Peyer's patch (tissue), 4 donors: Measurements from ENCODE around the gene EMC1. TPM values are rescaled to one million over a fixed set of nuclear protein-coding genes. Genes with fewer than 3 reads are reported as not detected.
"Not testable (repeated sequence)": the region's sequence is repeated elsewhere in the genome, so short reads cannot be mapped to it uniquely, and the experiment has no call there.

Source experiments
- DNase-seq, 3 donors: peaks; one replicate each; pipeline ENCODE4 v3.0.0-alpha.2; 2017 to 2019
- H3K27ac ChIP-seq, 4 donors: fragments of 200-600 bp; sonication (generic); one replicate each; pipeline ENCODE4 v1.5.1; 2016 to 2019
- H3K27me3 ChIP-seq, 2 donors: fragments of 200-600 bp; sonication (generic); one replicate each; pipeline ENCODE4 v1.5.1; 2019
- H3K36me3 ChIP-seq, 3 donors: fragments of 200-600 bp; sonication (generic); one replicate each; pipeline ENCODE4 v1.5.1; 2016 to 2019
- H3K4me1 ChIP-seq, 4 donors: fragments of 200-600 bp; sonication (generic); one replicate each; pipeline ENCODE4 v1.5.1; 2016 to 2019
- H3K4me3 ChIP-seq, 4 donors: fragments of 200-600 bp; sonication (generic); 1 replicate in 3 of 4; 2 replicates in 1 of 4; pipeline ENCODE4 v1.5.1; 2016 to 2019; ENCODE audit warnings: mild to moderate bottlenecking in 1 of 4
- H3K9me3 ChIP-seq, 4 donors: fragments of 200-600 bp; sonication (generic); one replicate each; pipeline ENCODE4 v1.5.1; 2016 to 2019; ENCODE audit warnings: mild to moderate bottlenecking in 1 of 4
- POLR2A ChIP-seq, 2 donors: fragments of 450-650 bp; IDR thresholded peaks; one replicate each; pipeline ENCODE4 v1.5.1; 2017; ENCODE audit warnings: antibody characterized with exemption in 2 of 2, mild to moderate bottlenecking in 2 of 2, moderate library complexity in 2 of 2
- total RNA-seq, 4 donors: library from RNA; depleted of rRNA; stranded (reverse); fragments of >200 nt; gene quantifications; one replicate each; pipeline ENCODE4 v1.1.0, GENCODE V29; 2016
- TF ChIP-seq, protein P1 (sequence below), 6 experiments: fragments of 450-650 bp in 4 of 6; fragments of 200-600 bp in 2 of 6; sonication (generic) in 1 of 6; IDR thresholded peaks; one replicate each; pipeline ENCODE4 v1.5.1; 2017 to 2019; ENCODE audit warnings: antibody characterized with exemption in 6 of 6, mild to moderate bottlenecking in 3 of 6, moderate library complexity in 1 of 6

EMC1 gene
- total RNA-seq, 4 donors from 2014 or later, result 28.0 to 71.0 (median 37.0) TPM

- H3K27ac ChIP-seq, result no peak overlapping the region
- peaks cover 0 to 60% (median 0%) of the 10 kb centered on the region in 3 donors for H3K36me3 ChIP-seq
- no peak for TF ChIP-seq POLR2A (IDR thresholded peaks at IDR 0.05)
- TF ChIP-seq, protein P1, sequence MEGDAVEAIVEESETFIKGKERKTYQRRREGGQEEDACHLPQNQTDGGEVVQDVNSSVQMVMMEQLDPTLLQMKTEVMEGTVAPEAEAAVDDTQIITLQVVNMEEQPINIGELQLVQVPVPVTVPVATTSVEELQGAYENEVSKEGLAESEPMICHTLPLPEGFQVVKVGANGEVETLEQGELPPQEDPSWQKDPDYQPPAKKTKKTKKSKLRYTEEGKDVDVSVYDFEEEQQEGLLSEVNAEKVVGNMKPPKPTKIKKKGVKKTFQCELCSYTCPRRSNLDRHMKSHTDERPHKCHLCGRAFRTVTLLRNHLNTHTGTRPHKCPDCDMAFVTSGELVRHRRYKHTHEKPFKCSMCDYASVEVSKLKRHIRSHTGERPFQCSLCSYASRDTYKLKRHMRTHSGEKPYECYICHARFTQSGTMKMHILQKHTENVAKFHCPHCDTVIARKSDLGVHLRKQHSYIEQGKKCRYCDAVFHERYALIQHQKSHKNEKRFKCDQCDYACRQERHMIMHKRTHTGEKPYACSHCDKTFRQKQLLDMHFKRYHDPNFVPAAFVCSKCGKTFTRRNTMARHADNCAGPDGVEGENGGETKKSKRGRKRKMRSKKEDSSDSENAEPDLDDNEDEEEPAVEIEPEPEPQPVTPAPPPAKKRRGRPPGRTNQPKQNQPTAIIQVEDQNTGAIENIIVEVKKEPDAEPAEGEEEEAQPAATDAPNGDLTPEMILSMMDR (IDR thresholded peaks at IDR 0.05), result no peak
- no peak overlapping the region for H3K4me3 ChIP-seq
- H3K4me1 ChIP-seq, result no peaks in the 10 kb centered on the region
- no peak for DNase-seq
- H3K27me3 ChIP-seq, result no peaks in the 10 kb centered on the region
- no peaks in the 10 kb centered on the region for H3K9me3 ChIP-seq
Observed at GRCh38 chr1:19262047-19262446, 10.7 kb upstream of the EMC1 start.

DNA sequence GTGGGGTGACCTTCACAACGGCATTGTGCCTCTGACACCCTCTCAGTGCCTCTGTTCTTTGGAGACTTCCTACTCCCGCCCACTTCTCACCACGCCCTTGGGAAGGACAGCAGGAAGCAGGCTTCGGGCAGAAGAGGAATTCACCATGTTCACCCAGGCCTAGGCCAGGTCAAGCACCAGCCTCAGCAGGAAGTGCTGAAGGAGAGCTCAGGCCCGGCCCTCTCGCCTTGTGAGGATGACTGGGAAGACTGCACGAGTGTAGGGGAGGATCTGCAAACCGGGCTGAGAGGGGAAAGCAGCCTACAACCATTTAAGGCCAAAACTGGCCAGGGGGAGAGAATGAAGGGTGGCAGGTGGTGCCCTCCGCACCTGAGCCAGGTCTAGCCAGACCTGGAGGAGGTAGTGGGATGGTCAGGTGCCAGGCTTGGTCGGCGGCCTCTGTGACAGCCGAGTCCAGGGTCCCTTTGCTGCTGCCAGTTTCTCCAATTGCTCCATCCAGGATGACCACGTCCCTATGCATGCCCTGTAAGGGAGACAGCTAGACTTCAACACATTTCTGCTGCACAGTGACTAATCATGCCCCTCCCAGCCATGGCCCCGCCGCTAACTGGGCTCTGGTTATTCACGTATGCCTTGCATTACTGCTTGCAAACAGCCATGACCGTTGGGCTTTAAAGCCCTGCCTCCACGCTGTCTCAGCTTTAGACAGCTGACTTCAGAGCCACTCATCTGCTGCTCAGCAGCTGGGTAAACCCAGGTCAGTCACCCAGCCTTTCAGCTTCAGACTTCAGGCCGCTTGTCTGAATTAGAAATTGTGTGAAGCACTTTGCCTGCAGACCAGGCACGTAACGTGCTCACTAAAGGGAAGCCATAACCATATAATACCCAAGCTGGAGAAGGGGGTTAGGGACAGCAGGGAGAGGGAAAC lies 9.2 kb upstream of the EMC1 start:
- no peak for DNase-seq
- H3K27ac ChIP-seq, result peak overlapping the region in 1 of 4 donors; percentile 43
- no peaks in the 10 kb centered on the region for H3K27me3 ChIP-seq
- TF ChIP-seq POLR2A (IDR thresholded peaks at IDR 0.05), result no peak
- TF ChIP-seq, protein P1 (IDR thresholded peaks at IDR 0.05), result no peak
- no peaks in the 10 kb centered on the region for H3K9me3 ChIP-seq
- H3K4me1 ChIP-seq, result no peaks in the 10 kb centered on the region
- H3K36me3 ChIP-seq, result peaks cover 0 to 68% (median 0%) of the 10 kb centered on the region in 3 donors
- no peak overlapping the region for H3K4me3 ChIP-seq

DNA sequence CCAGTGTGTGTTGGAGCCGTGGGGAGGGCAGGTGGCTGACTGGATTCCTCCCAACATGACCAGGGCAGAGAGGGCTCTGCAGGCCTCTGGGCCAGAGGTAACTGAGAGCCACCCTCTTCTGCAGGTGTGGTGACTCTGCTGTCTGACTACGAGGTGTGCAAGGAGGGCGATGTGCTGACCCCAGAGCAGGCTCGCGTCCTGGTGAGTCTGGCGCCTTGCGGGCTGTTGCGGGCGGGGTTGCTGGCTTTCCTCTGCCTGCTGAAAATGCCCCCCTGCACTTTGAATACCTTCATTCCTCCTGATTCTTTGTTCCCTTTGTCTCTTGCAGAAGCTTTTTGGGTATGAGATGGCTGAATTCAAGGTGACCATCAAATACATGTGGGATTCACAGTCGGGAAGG lies 7.0 kb upstream of the EMC1 start:
- Histone ChIP-seq H3K9me3 (no peaks in the 10 kb centered on the region), H3K36me3 (peaks cover 0 to 70% (median 0%) of the 10 kb centered on the region in 3 donors), H3K4me1 (peaks cover 0 to 8% (median 0%) of the 10 kb centered on the region in 4 donors), H3K27me3 (no peaks in the 10 kb centered on the region), H3K27ac (no peak overlapping the region), H3K4me3 (no peak overlapping the region)
- TF ChIP-seq, protein P1 (IDR thresholded peaks at IDR 0.05), result no peak
- no peak for TF ChIP-seq POLR2A (IDR thresholded peaks at IDR 0.05)
- no peak for DNase-seq

DNA sequence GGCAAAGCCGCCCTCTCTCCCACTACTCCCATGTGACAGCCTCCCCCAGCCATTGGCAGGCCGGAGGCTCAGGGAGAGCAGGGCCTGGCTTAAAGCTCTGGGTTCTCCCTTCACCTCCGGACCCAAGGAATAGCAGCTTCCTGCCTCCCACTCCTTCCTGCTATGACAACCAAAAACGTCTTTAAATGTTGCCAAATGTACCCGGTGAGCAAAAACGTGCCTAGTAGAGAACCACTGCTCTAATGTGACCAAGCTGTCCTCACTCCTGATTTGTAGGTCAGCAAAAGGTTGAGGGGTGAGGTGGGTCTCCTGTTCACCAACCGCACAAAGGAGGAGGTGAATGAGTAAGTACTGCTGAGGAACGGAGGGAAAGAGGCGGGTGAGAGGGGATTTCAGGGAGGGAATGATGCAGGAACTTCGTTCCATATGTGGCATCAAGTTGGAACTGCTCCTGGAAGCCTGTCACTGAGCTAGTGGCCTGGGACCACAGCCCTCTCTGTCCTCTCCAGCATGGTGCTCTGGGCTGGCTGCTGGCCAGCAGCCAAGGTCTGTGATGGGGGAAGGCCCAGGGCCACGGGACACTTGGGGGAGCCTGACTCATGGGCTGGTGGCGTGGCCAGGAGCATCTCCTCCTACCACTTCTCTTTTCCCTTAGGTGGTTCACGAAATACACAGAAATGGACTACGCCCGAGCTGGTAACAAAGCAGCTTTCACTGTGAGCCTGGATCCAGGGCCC lies 6.0 kb upstream of the EMC1 start:
- no peak for DNase-seq
- no peaks in the 10 kb centered on the region for H3K27me3 ChIP-seq
- peaks cover 0 to 63% (median 0%) of the 10 kb centered on the region in 3 donors for H3K36me3 ChIP-seq
- H3K9me3 ChIP-seq, result no peaks in the 10 kb centered on the region
- no peak overlapping the region for H3K4me3 ChIP-seq
- H3K27ac ChIP-seq, result no peak overlapping the region
- peaks cover 0 to 18% (median 4%) of the 10 kb centered on the region in 4 donors for H3K4me1 ChIP-seq
- TF ChIP-seq, protein P1 (IDR thresholded peaks at IDR 0.05), result no peak
- TF ChIP-seq POLR2A (IDR thresholded peaks at IDR 0.05), result no peak

- H3K27ac ChIP-seq, H3K27me3 ChIP-seq, H3K9me3 ChIP-seq, DNase-seq, H3K4me3 ChIP-seq: not testable (repeated sequence)
- H3K36me3 ChIP-seq, result peaks cover 0 to 58% (median 0%) of the 10 kb centered on the region in 3 donors
- peaks cover 0 to 22% (median 6%) of the 10 kb centered on the region in 4 donors for H3K4me1 ChIP-seq
Observed at GRCh38 chr1:19256301-19256700, 5.0 kb upstream of the EMC1 start.

DNA sequence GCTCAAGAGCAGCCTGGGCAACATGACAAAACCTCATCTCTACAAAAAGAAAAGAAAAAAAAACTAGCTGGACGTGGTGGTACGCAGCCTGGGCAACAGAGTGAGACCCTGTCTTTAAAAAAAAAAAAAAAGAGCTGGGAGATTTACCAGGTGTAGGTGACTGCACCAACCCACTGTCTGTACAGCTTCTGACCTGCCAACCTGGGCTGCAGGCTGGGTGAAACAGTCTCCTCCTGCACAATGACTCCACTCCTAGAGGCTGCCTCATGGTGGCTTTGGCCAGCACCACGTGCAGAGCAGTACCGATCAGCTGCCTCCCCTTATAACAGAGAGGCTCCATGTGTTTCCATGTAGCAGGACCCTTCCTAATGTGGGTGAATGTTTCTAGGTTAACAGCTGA lies 4.0 kb upstream of the EMC1 start:
- Histone ChIP-seq H3K4me3 (no peak overlapping the region), H3K9me3 (no peaks in the 10 kb centered on the region), H3K27me3 (no peaks in the 10 kb centered on the region), H3K27ac (no peak overlapping the region), H3K36me3 (peaks cover 0 to 50% (median 0%) of the 10 kb centered on the region in 3 donors), H3K4me1 (peaks cover 2 to 30% (median 9%) of the 10 kb centered on the region in 4 donors)
- DNase-seq, result no peak
- TF ChIP-seq, protein P1 (IDR thresholded peaks at IDR 0.05), result no peak
- TF ChIP-seq POLR2A (IDR thresholded peaks at IDR 0.05), result no peak
